Measurements from ENCODE around the gene LGR6. TPM values are rescaled to one million over a fixed set of nuclear protein-coding genes. Genes with fewer than 3 reads are reported as not detected.
"Not testable (repeated sequence)": the region's sequence is repeated elsewhere in the genome, so short reads cannot be mapped to it uniquely, and the experiment has no call there.

LGR6 gene
- total RNA-seq, 2 experiments from 2014 or later, result 0.08 TPM; not detected in 1

- ATAC-seq (peak; percentile 81), DNase-seq (peak; percentile 74)
- Mint-ChIP-seq H3K9me3 (ENCODE audit: insufficient read depth) (no peaks in the 10 kb centered on the region), H3K36me3 (ENCODE audit: low read depth) (no peaks in the 10 kb centered on the region), H3K27ac (no peak overlapping the region), H3K4me3 (no peak overlapping the region), H3K4me1 (ENCODE audit: low read depth) (peaks cover 10% of the 10 kb centered on the region), H3K27me3 (ENCODE audit: low read depth) (peaks cover 18% of the 10 kb centered on the region)
- ChIA-PET POLR2A (no interaction called here), CTCF (interaction anchor here (0.8 to 1.4 kb wide), 6 partner anchors 11 to 46 kb away, joined by 3 to 5 read pairs (median 3); no protein-coding TSS in a partner anchor)
These were observed 42.5 kb downstream of the LGR6 start for GRCh38 chr1:202235856-202236837.

GRCh38 chr1:202237052-202237451, 43.5 kb downstream of the LGR6 start:
- Mint-ChIP-seq H3K27ac (no peak overlapping the region), H3K9me3 (ENCODE audit: insufficient read depth) (no peaks in the 10 kb centered on the region), H3K4me1 (ENCODE audit: low read depth) (peaks cover 10% of the 10 kb centered on the region), H3K4me3 (no peak overlapping the region), H3K36me3 (ENCODE audit: low read depth) (no peaks in the 10 kb centered on the region), H3K27me3 (ENCODE audit: low read depth) (peaks cover 25% of the 10 kb centered on the region)
- DNase-seq, result peak; percentile 43
- POLR2A ChIA-PET, result no interaction called here
- CTCF ChIA-PET, result interaction anchor here (0.8 to 1.4 kb wide), 5 partner anchors 12 to 48 kb away, joined by 3 to 5 read pairs (median 3); no protein-coding TSS in a partner anchor
- peak; percentile 76 for ATAC-seq

GRCh38 chr1:202238914-202239313, 45.3 kb downstream of the LGR6 start:
- H3K36me3 Mint-ChIP-seq (ENCODE audit: low read depth), result no peaks in the 10 kb centered on the region
- CTCF ChIA-PET, result interaction anchor here (0.7 kb wide), 1 partner anchor 77 kb away, joined by 3 read pairs; no protein-coding TSS in a partner anchor

GRCh38 chr1:202240226-202240625, 46.6 kb downstream of the LGR6 start:
- ATAC-seq; H3K9me3 Mint-ChIP-seq (ENCODE audit: insufficient read depth); H3K27ac Mint-ChIP-seq; CTCF ChIA-PET; DNase-seq; H3K4me1 Mint-ChIP-seq (ENCODE audit: low read depth); POLR2A ChIA-PET; H3K36me3 Mint-ChIP-seq (ENCODE audit: low read depth); H3K4me3 Mint-ChIP-seq: not testable (repeated sequence)
- H3K27me3 Mint-ChIP-seq (ENCODE audit: low read depth), result peaks cover 17% of the 10 kb centered on the region

More at GRCh38 chr1:202238914-202239313, 45.3 kb downstream of the LGR6 start:
- H3K27ac Mint-ChIP-seq, result no peak overlapping the region
- ATAC-seq (no peak), DNase-seq (no peak)
- H3K9me3 Mint-ChIP-seq (ENCODE audit: insufficient read depth), result no peaks in the 10 kb centered on the region
- H3K4me3 Mint-ChIP-seq, result no peak overlapping the region
- POLR2A ChIA-PET, result no interaction called here
- peaks cover 20% of the 10 kb centered on the region for H3K27me3 Mint-ChIP-seq (ENCODE audit: low read depth)
- peaks cover 10% of the 10 kb centered on the region for H3K4me1 Mint-ChIP-seq (ENCODE audit: low read depth)

GRCh38 chr1:202240956-202241355, 47.4 kb downstream of the LGR6 start:
- DNase-seq (no peak), ATAC-seq (no peak)
- POLR2A ChIA-PET, result no interaction called here
- Mint-ChIP-seq H3K27me3 (ENCODE audit: low read depth) (peaks cover 17% of the 10 kb centered on the region), H3K9me3 (ENCODE audit: insufficient read depth) (no peaks in the 10 kb centered on the region), H3K27ac (no peak overlapping the region), H3K4me1 (ENCODE audit: low read depth) (peaks cover 10% of the 10 kb centered on the region), H3K4me3 (no peak overlapping the region), H3K36me3 (ENCODE audit: low read depth) (no peaks in the 10 kb centered on the region)
- CTCF ChIA-PET, result interaction anchor here (0.6 kb wide), 1 partner anchor 33 kb away, joined by 3 read pairs; no protein-coding TSS in a partner anchor

- ATAC-seq (no peak), DNase-seq (no peak)
- H3K36me3 Mint-ChIP-seq (ENCODE audit: low read depth), result no peaks in the 10 kb centered on the region
- H3K27me3 Mint-ChIP-seq (ENCODE audit: low read depth), result peaks cover 15% of the 10 kb centered on the region
- no peak overlapping the region for H3K4me3 Mint-ChIP-seq
- ChIA-PET POLR2A (no interaction called here), CTCF (interaction anchor here (0.6 to 1.4 kb wide), 2 partner anchors 33 to 57 kb away, joined by 3 read pairs; no protein-coding TSS in a partner anchor)
- H3K4me1 Mint-ChIP-seq (ENCODE audit: low read depth), result peaks cover 4% of the 10 kb centered on the region
- no peak overlapping the region for H3K27ac Mint-ChIP-seq
- H3K9me3 Mint-ChIP-seq (ENCODE audit: insufficient read depth), result no peaks in the 10 kb centered on the region
These were observed 47.9 kb downstream of the LGR6 start for GRCh38 chr1:202241376-202242079.

GRCh38 chr1:202242080-202242419, 48.5 kb downstream of the LGR6 start:
- H3K4me1 Mint-ChIP-seq (ENCODE audit: low read depth), result peaks cover 2% of the 10 kb centered on the region
- no peaks in the 10 kb centered on the region for H3K36me3 Mint-ChIP-seq (ENCODE audit: low read depth)
- ChIA-PET CTCF (interaction anchor here (1.4 kb wide), 1 partner anchor 58 kb away, joined by 3 read pairs; no protein-coding TSS in a partner anchor), POLR2A (no interaction called here)
- ATAC-seq (no peak), DNase-seq (no peak)
- H3K27ac Mint-ChIP-seq, result no peak overlapping the region
- H3K9me3 Mint-ChIP-seq (ENCODE audit: insufficient read depth), result no peaks in the 10 kb centered on the region
- peaks cover 13% of the 10 kb centered on the region for H3K27me3 Mint-ChIP-seq (ENCODE audit: low read depth)
- H3K4me3 Mint-ChIP-seq, result no peak overlapping the region

- ChIA-PET POLR2A (no interaction called here), CTCF (interaction anchor here (1.7 kb wide), 1 partner anchor 88 kb away, joined by 4 read pairs; no protein-coding TSS in a partner anchor)
- Mint-ChIP-seq H3K36me3 (ENCODE audit: low read depth) (no peaks in the 10 kb centered on the region), H3K27ac (no peak overlapping the region), H3K27me3 (ENCODE audit: low read depth) (peaks cover 11% of the 10 kb centered on the region), H3K4me1 (ENCODE audit: low read depth) (no peaks in the 10 kb centered on the region), H3K4me3 (no peak overlapping the region), H3K9me3 (ENCODE audit: insufficient read depth) (no peaks in the 10 kb centered on the region)
- DNase-seq (no peak), ATAC-seq (no peak)
These were observed 49.4 kb downstream of the LGR6 start for GRCh38 chr1:202243006-202243405.

GRCh38 chr1:202244841-202245261, 51.3 kb downstream of the LGR6 start:
- ATAC-seq, result no peak
- ChIA-PET CTCF (interaction anchor here (1.5 kb wide), 1 partner anchor 52 kb away, joined by 4 read pairs; the partner anchor contains the start of gene LGR6), POLR2A (no interaction called here)
- H3K27me3 Mint-ChIP-seq (ENCODE audit: low read depth), result peaks cover 14% of the 10 kb centered on the region
- no peaks in the 10 kb centered on the region for H3K36me3 Mint-ChIP-seq (ENCODE audit: low read depth)
- DNase-seq, result no peak
- H3K27ac Mint-ChIP-seq, result no peak overlapping the region
- H3K9me3 Mint-ChIP-seq (ENCODE audit: insufficient read depth), result no peaks in the 10 kb centered on the region
- no peaks in the 10 kb centered on the region for H3K4me1 Mint-ChIP-seq (ENCODE audit: low read depth)
- H3K4me3 Mint-ChIP-seq, result no peak overlapping the region

GRCh38 chr1:202245391-202245790, 51.8 kb downstream of the LGR6 start:
- DNase-seq, result no peak
- Mint-ChIP-seq H3K27ac (no peak overlapping the region), H3K27me3 (ENCODE audit: low read depth) (peaks cover 12% of the 10 kb centered on the region), H3K9me3 (ENCODE audit: insufficient read depth) (no peaks in the 10 kb centered on the region), H3K36me3 (ENCODE audit: low read depth) (no peaks in the 10 kb centered on the region), H3K4me1 (ENCODE audit: low read depth) (no peaks in the 10 kb centered on the region), H3K4me3 (no peak overlapping the region)
- CTCF ChIA-PET, result interaction anchor here (1.5 kb wide), 1 partner anchor 52 kb away, joined by 4 read pairs; the partner anchor contains the start of gene LGR6
- no peak for ATAC-seq
- POLR2A ChIA-PET, result no interaction called here

GRCh38 chr1:202247104-202247503, 53.5 kb downstream of the LGR6 start:
- ChIA-PET CTCF (no interaction called here), POLR2A (no interaction called here)
- H3K27ac Mint-ChIP-seq, result no peak overlapping the region
- H3K4me3 Mint-ChIP-seq, result no peak overlapping the region
- ATAC-seq (no peak), DNase-seq (no peak)
- H3K4me1 Mint-ChIP-seq (ENCODE audit: low read depth), result no peaks in the 10 kb centered on the region
- peaks cover 8% of the 10 kb centered on the region for H3K27me3 Mint-ChIP-seq (ENCODE audit: low read depth)
- H3K9me3 Mint-ChIP-seq (ENCODE audit: insufficient read depth), result no peaks in the 10 kb centered on the region
- H3K36me3 Mint-ChIP-seq (ENCODE audit: low read depth), result no peaks in the 10 kb centered on the region
